Keratinocyte (primary cell): ENCODE results near the gene CLPX. TPM values are rescaled to one million over a fixed set of nuclear protein-coding genes. Genes with fewer than 3 reads are reported as not detected.

Source experiments
- DNase-seq: peaks from one replicate; pipeline ENCODE4 v3.0.0-alpha.2; 2011; ENCODE audit warnings: low read depth, missing footprints, low spot score
- FAIRE-seq: peaks from 2 replicates; lab custom pipeline; 2011; peaks lifted over from hg19 to GRCh38; lab: Jason Lieb, UNC
- H2AFZ ChIP-seq: 2 replicates; pipeline ENCODE4 v1.6.0; 2012; ENCODE audit warnings: low read length, control low read depth, inconsistent platforms; ENCODE audit not compliant: control insufficient read depth
- H3K27ac ChIP-seq: 2 replicates; pipeline ENCODE4 v1.5.1; 2011; ENCODE audit warnings: low read length; ENCODE audit not compliant: control insufficient read depth, insufficient read depth
- H3K27me3 ChIP-seq: 3 replicates; pipeline ENCODE4 v1.6.0; 2011; ENCODE audit warnings: low read length; ENCODE audit not compliant: control insufficient read depth, insufficient read depth; ENCODE audit errors: extremely low read depth
- H3K36me3 ChIP-seq, 2 experiments: 2 replicates in 1 of 2; 3 replicates in 1 of 2; pipeline ENCODE4 v1.5.1; 2011; ENCODE audit warnings: low read length in 2 of 2, mild to moderate bottlenecking in 1 of 2; ENCODE audit not compliant: control insufficient read depth in 2 of 2, insufficient read depth in 2 of 2; ENCODE audit errors: extremely low read depth in 1 of 2
- H3K4me1 ChIP-seq: 3 replicates; pipeline ENCODE4 v1.5.1; 2011; ENCODE audit warnings: low read length; ENCODE audit not compliant: control insufficient read depth, insufficient read depth; ENCODE audit errors: extremely low read depth
- H3K4me2 ChIP-seq: 3 replicates; pipeline ENCODE4 v1.6.0; 2011; ENCODE audit warnings: low read depth, low read length; ENCODE audit not compliant: control insufficient read depth, insufficient read depth; ENCODE audit errors: extremely low read depth
- H3K4me3 ChIP-seq, 3 experiments: fragments of 200-600 bp in 1 of 3; sonication (generic) in 1 of 3; 2 replicates in 2 of 3; 3 replicates in 1 of 3; pipeline ENCODE4 v1.5.1; 2011 to 2016; ENCODE audit warnings: low read length in 3 of 3, mild to moderate bottlenecking in 3 of 3, control low read depth in 2 of 3, inconsistent platforms in 1 of 3, low read depth in 1 of 3, mixed read lengths in 1 of 3, mixed run types in 1 of 3, moderate library complexity in 1 of 3; ENCODE audit not compliant: control insufficient read depth in 2 of 3, insufficient read depth in 2 of 3; ENCODE audit errors: extremely low read depth in 1 of 3
- H3K79me2 ChIP-seq: 2 replicates; pipeline ENCODE4 v1.6.0; 2012; ENCODE audit warnings: low read length; ENCODE audit not compliant: control insufficient read depth, insufficient read depth
- H3K9ac ChIP-seq: 3 replicates; pipeline ENCODE4 v1.6.0; 2011; ENCODE audit warnings: low read length; ENCODE audit not compliant: control insufficient read depth, insufficient read depth; ENCODE audit errors: extremely low read depth
- H3K9me1 ChIP-seq: 3 replicates; pipeline ENCODE4 v1.6.0; 2011; ENCODE audit warnings: low read length; ENCODE audit not compliant: control insufficient read depth, insufficient read depth; ENCODE audit errors: extremely low read depth
- H3K9me3 ChIP-seq: 2 replicates; pipeline ENCODE4 v1.5.1; 2012; ENCODE audit warnings: low read depth, low read length; ENCODE audit not compliant: control insufficient read depth
- H4K20me1 ChIP-seq: 3 replicates; pipeline ENCODE4 v1.6.0; 2011; ENCODE audit warnings: low read length; ENCODE audit not compliant: control insufficient read depth, insufficient read depth; ENCODE audit errors: extremely low read depth
- EZH2 ChIP-seq: IDR thresholded peaks from one replicate; pipeline ENCODE4 v1.6.1; 2012; ENCODE audit warnings: inconsistent platforms, mild to moderate bottlenecking, low read length, moderate library complexity
- dilution Hi-C: fragments of 300-500 bp; cut with MboI; formaldehyde crosslinking; loops from one replicate; pipeline ENCODE4 v1.7.0; 2020; ENCODE audit warnings: low sequenced_read_pairs; ENCODE audit not compliant: extremely low pct_ligation_motif_present
- polyA plus RNA-seq, 5 experiments: library from polyadenylated mRNA; depleted of rRNA in 3 of 5; stranded (reverse) in 3 of 5; stranded (forward) in 1 of 5; unstranded in 1 of 5; fragments of >200 nt; gene quantifications; 1 replicate in 1 of 5; 2 replicates in 3 of 5; 3 replicates in 1 of 5; pipeline versions ENCODE4 v1.2.1 to v1.2.3, GENCODE V29; 2011 to 2012; ENCODE audit warnings: missing spikeins in 2 of 5, low read depth in 1 of 5, low replicate concordance in 1 of 5
- TF ChIP-seq, protein P1 (sequence below), 3 experiments: IDR thresholded peaks in 1 of 3; conservative IDR thresholded peaks in 1 of 3; optimal IDR thresholded peaks in 1 of 3; 2 replicates in 2 of 3; 3 replicates in 1 of 3; pipeline versions ENCODE3 to v1.5.1; 2011; ENCODE audit warnings: low read length in 3 of 3, mild to moderate bottlenecking in 3 of 3, moderate library complexity in 2 of 3, control low read depth in 1 of 3, inconsistent platforms in 1 of 3; ENCODE audit not compliant: insufficient read depth in 2 of 3; ENCODE audit errors: extremely low read depth in 1 of 3

CLPX gene
- polyA plus RNA-seq, 1 donor (not counting 4 experiments of a cell fraction or from before 2014, with no cell fraction given) = 51.5 TPM

DNA sequence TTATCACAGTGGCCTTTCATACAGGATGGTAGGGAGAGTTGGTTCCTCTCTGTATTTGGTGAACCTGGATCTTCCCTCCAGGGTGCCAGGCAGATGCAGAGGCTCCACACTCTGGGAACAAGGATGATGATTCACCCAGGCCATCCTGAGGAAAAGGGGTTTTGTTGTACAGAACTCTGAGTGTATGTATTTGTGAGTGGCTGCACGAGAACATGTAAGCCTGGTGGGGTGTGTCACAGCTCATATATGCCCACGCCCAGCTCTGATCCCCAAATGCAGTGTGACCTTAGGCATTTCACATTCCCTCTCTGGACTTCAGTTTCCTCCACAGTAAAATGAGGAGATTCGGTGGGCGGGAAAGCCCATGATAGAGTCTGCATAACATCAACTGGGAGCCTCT is 37.7 kb upstream of the CLPX start:
- no peaks in the 10 kb centered on the region for H3K79me2 ChIP-seq
- H3K4me3 ChIP-seq = no peak overlapping the region
- no peak overlapping the region for H2AFZ ChIP-seq
- dilution Hi-C loops = no loop called here
- no peak overlapping the region for H3K27ac ChIP-seq
- no peak overlapping the region for H3K9ac ChIP-seq
- DNase-seq (no peak), FAIRE-seq (no peak)
- no peaks in the 10 kb centered on the region for H3K9me3 ChIP-seq
- no peak for TF ChIP-seq EZH2
- TF ChIP-seq, protein P1, sequence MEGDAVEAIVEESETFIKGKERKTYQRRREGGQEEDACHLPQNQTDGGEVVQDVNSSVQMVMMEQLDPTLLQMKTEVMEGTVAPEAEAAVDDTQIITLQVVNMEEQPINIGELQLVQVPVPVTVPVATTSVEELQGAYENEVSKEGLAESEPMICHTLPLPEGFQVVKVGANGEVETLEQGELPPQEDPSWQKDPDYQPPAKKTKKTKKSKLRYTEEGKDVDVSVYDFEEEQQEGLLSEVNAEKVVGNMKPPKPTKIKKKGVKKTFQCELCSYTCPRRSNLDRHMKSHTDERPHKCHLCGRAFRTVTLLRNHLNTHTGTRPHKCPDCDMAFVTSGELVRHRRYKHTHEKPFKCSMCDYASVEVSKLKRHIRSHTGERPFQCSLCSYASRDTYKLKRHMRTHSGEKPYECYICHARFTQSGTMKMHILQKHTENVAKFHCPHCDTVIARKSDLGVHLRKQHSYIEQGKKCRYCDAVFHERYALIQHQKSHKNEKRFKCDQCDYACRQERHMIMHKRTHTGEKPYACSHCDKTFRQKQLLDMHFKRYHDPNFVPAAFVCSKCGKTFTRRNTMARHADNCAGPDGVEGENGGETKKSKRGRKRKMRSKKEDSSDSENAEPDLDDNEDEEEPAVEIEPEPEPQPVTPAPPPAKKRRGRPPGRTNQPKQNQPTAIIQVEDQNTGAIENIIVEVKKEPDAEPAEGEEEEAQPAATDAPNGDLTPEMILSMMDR (optimal IDR thresholded peaks at IDR 0.05 in 1 of 3, IDR thresholded peaks at IDR 0.05 in 1 of 3, conservative IDR thresholded peaks at IDR 0.05 in 1 of 3; ENCODE audit: extremely low read depth in 1 of 3, insufficient read depth in 2 of 3, low read length in 3 of 3) = no peak
- no peaks in the 10 kb centered on the region for H3K36me3 ChIP-seq
- peaks cover 4% of the 10 kb centered on the region for H3K4me1 ChIP-seq
- H3K27me3 ChIP-seq = no peaks in the 10 kb centered on the region
- no peaks in the 10 kb centered on the region for H3K9me1 ChIP-seq
- H3K4me2 ChIP-seq = no peak overlapping the region
- no peaks in the 10 kb centered on the region for H4K20me1 ChIP-seq

DNA sequence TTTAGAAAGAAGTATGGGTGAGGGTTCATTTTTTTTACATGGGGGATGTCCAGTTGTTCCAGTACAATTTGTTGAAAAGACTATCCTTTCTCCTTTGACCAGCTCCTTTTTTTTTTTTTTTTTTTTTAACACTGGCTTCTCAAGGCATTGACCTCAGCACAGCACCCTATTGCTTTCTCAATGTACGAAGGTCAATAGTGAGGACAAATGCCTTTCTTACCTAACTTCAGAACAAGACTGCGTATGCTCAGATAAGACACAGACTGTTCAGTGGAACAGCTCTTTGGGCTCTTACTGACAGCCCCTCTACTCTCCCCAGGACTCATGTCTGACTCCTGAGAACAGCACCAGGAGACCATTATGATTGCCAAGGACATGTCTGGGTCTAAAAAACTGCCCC is 36.6 kb upstream of the CLPX start:
- Histone ChIP-seq H3K27ac (no peak overlapping the region), H4K20me1 (no peaks in the 10 kb centered on the region), H3K27me3 (no peaks in the 10 kb centered on the region), H3K79me2 (no peaks in the 10 kb centered on the region), H3K4me1 (peaks cover 4% of the 10 kb centered on the region), H3K4me2 (no peak overlapping the region), H3K4me3 (no peak overlapping the region), H3K9ac (no peak overlapping the region), H2AFZ (no peak overlapping the region), H3K9me1 (no peaks in the 10 kb centered on the region), H3K36me3 (no peaks in the 10 kb centered on the region), H3K9me3 (no peaks in the 10 kb centered on the region)
- dilution Hi-C loops = no loop called here
- FAIRE-seq (no peak), DNase-seq (no peak)
- TF ChIP-seq, protein P1 (optimal IDR thresholded peaks at IDR 0.05 in 1 of 3, IDR thresholded peaks at IDR 0.05 in 1 of 3, conservative IDR thresholded peaks at IDR 0.05 in 1 of 3; ENCODE audit: extremely low read depth in 1 of 3, insufficient read depth in 2 of 3, low read length in 3 of 3) = no peak
- TF ChIP-seq EZH2 = no peak
